SK-MEL-5 (cell line): ENCODE results near the gene WDR19. TPM values are rescaled to one million over a fixed set of nuclear protein-coding genes. Genes with fewer than 3 reads are reported as not detected.
A peak's percentile ranks its signal among the peaks of the same experiment; 100 is the strongest.
"Not testable (repeated sequence)": the region's sequence is repeated elsewhere in the genome, so short reads cannot be mapped to it uniquely, and the experiment has no call there.

Experiments
- DNase-seq: peaks from one replicate; pipeline ENCODE4 v3.0.0-alpha.2; 2016; ENCODE audit warnings: low read depth, low spot score
- in situ Hi-C: cut with HindIII; loops from 2 replicates; pipeline ENCODE4 v1.10.0; 2016; ENCODE audit warnings: low sequenced_read_pairs, high pct_unique_total_duplicates, low pct_unique_long_range_greater_than_20kb
- polyA plus RNA-seq, 2 experiments: library from polyadenylated mRNA; depleted of rRNA; stranded (reverse); fragments of >200 nt; gene quantifications; 2 replicates each; pipeline ENCODE4 v1.2.3, GENCODE V29; 2015
- total RNA-seq: library from RNA; depleted of rRNA; stranded (reverse); fragments of >200 nt; shearing (Covaris generic); gene quantifications from 2 replicates; pipeline ENCODE4 v1.2.3, GENCODE V29; 2014; rRNA removed

WDR19 gene
- 15.8 and 20.5 TPM in 2 replicates for total RNA-seq
- 12.5 and 16.7 TPM in 2 replicates for polyA plus RNA-seq (2015; cell fraction: cytosol; rRNA removed)
- 233 and 284 TPM in 2 replicates for polyA plus RNA-seq (2015; cell fraction: nucleus; rRNA removed)

- peak; percentile 99 for DNase-seq
- in situ Hi-C loops: no loop called here
Observed at GRCh38 chr4:39181905-39182638, at the start of gene WDR19. Gene WDR19, plus strand, starts transcription at chr4:39182529. Its CDS starts 29 bp downstream, at chr4:39182558.

GRCh38 chr4:39133623-39134022 is 48.7 kb upstream of the WDR19 start:
- in situ Hi-C loops: no loop called here
- DNase-seq: no peak

GRCh38 chr4:39134683-39135306 is 47.5 kb upstream of the WDR19 start:
- in situ Hi-C loops: no loop called here
- DNase-seq: no peak

GRCh38 chr4:39138227-39138626 is 44.1 kb upstream of the WDR19 start:
- in situ Hi-C loops, DNase-seq: not testable (repeated sequence)

GRCh38 chr4:39146211-39146610 is 36.1 kb upstream of the WDR19 start:
- no peak for DNase-seq
- in situ Hi-C loops: no loop called here

- in situ Hi-C loops: no loop called here
- DNase-seq: no peak
Observed at GRCh38 chr4:39154009-39154408, 28.3 kb upstream of the WDR19 start.

GRCh38 chr4:39157520-39157919 is 24.8 kb upstream of the WDR19 start:
- in situ Hi-C loops: no loop called here
- no peak for DNase-seq

- no peak for DNase-seq
- in situ Hi-C loops: no loop called here
Observed at GRCh38 chr4:39166177-39166576, 16.2 kb upstream of the WDR19 start.

GRCh38 chr4:39166669-39167068 is 15.7 kb upstream of the WDR19 start:
- in situ Hi-C loops: no loop called here
- no peak for DNase-seq

- in situ Hi-C loops: no loop called here
- DNase-seq: no peak
Observed at GRCh38 chr4:39169426-39169825, 12.9 kb upstream of the WDR19 start.

- in situ Hi-C loops: no loop called here
- DNase-seq: no peak
Observed at GRCh38 chr4:39170301-39170700, 12.0 kb upstream of the WDR19 start.

- no peak for DNase-seq
- in situ Hi-C loops: no loop called here
Observed at GRCh38 chr4:39178706-39179105, 3.6 kb upstream of the WDR19 start.

GRCh38 chr4:39179681-39180080 is 2.6 kb upstream of the WDR19 start:
- in situ Hi-C loops: no loop called here
- DNase-seq: peak; percentile 73

GRCh38 chr4:39180629-39181028 is 1.7 kb upstream of the WDR19 start:
- DNase-seq, in situ Hi-C loops: not testable (repeated sequence)

- in situ Hi-C loops: no loop called here
- no peak for DNase-seq
Observed at GRCh38 chr4:39181520-39181904, 817 bp upstream of the WDR19 start.

- in situ Hi-C loops: no loop called here
- DNase-seq: no peak
Observed at GRCh38 chr4:39201963-39202362, 19.6 kb downstream of the WDR19 start.

- DNase-seq: no peak
- in situ Hi-C loops: no loop called here
Observed at GRCh38 chr4:39204543-39204942, 22.2 kb downstream of the WDR19 start.

GRCh38 chr4:39205000-39205399 is 22.7 kb downstream of the WDR19 start:
- DNase-seq: no peak
- in situ Hi-C loops: no loop called here

- in situ Hi-C loops: no loop called here
- no peak for DNase-seq
Observed at GRCh38 chr4:39205476-39205875, 23.1 kb downstream of the WDR19 start.
